Measurements from ENCODE around the gene CSMD2.

The CSMD2 gene

DNA sequence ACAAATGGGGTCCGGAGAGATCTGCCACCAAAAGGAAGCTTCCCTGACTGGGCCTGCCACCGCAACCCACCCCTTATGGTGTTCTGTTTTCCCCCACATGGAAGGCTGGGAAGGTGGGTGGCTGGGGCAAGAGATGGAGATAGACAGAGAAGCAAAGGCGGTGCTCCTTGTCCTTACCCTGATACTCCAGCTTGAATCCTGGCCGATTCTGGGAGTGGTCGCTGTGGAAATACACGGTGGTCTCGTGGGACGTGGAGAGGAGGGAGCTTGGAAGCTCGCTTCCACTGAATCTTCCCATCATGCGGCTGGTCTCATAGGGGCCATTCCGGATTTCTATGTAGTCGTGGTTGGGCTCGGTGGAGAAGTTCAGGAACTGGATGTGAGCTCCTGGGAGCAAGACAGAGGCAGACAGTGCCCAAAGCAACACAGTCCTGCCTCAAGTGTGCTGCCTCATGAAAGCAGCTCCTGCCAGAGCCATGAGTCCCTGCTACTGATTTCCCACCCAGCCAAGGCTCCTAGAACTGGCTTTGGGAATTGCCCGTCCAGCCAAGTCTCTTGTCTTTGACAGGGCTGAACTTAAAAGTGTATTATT lies 554.1 kb downstream of the CSMD2 start:
- no peak for DNase-seq (ENCODE audit: low read depth)
- H3K4me3 ChIP-seq (ENCODE audit: low read depth, low read length) = no peak overlapping the region
- TF ChIP-seq, protein P1, sequence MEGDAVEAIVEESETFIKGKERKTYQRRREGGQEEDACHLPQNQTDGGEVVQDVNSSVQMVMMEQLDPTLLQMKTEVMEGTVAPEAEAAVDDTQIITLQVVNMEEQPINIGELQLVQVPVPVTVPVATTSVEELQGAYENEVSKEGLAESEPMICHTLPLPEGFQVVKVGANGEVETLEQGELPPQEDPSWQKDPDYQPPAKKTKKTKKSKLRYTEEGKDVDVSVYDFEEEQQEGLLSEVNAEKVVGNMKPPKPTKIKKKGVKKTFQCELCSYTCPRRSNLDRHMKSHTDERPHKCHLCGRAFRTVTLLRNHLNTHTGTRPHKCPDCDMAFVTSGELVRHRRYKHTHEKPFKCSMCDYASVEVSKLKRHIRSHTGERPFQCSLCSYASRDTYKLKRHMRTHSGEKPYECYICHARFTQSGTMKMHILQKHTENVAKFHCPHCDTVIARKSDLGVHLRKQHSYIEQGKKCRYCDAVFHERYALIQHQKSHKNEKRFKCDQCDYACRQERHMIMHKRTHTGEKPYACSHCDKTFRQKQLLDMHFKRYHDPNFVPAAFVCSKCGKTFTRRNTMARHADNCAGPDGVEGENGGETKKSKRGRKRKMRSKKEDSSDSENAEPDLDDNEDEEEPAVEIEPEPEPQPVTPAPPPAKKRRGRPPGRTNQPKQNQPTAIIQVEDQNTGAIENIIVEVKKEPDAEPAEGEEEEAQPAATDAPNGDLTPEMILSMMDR (IDR thresholded peaks at IDR 0.05; ENCODE audit: low read depth, low read length, missing control alignments) = no peak

DNA sequence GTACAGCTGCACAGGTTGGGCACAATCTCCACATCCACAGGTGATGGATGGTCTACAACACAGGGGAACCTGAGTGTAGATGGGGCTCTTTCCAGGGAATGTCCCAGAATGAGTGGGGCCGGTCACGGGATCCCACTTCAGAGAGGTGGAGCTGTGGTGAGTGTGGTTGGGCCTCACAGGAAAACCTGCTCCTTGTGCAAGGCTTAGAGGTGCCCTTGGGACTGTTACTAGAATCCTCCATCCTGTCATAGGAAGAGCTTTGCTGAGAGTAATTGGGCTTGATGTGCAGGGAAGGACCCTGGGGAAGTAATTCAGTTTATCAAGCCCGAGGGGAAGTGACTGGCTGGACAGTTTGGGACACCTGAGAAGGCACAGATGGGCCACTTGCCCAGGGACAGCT lies 554.6 kb downstream of the CSMD2 start:
- DNase-seq (ENCODE audit: low read depth) = no peak
- TF ChIP-seq, protein P1 (IDR thresholded peaks at IDR 0.05; ENCODE audit: low read depth, low read length, missing control alignments) = no peak
- H3K4me3 ChIP-seq (ENCODE audit: low read depth, low read length) = no peak overlapping the region

DNA sequence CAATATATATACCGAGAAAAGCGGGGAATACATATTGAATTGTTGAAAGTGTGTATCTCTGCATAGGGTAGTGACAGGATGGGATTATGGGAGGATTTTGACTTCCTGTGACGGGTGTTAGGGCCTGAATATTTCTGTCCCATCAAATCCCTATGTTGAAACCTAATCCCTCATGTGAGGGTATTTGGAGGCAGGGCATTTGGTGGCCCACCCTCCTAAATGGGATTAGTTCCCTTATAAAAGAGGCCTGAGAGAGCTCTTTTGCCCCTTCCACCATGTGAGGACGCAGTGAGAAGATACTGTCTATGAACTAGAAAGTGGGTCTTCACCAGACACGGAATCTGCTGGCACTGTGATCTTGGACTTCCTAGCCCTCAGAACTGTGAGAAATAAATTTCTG lies 555.3 kb downstream of the CSMD2 start:
- TF ChIP-seq, protein P1 (IDR thresholded peaks at IDR 0.05; ENCODE audit: low read depth, low read length, missing control alignments) = no peak
- H3K4me3 ChIP-seq (ENCODE audit: low read depth, low read length) = no peak overlapping the region
- no peak for DNase-seq (ENCODE audit: low read depth)

DNA sequence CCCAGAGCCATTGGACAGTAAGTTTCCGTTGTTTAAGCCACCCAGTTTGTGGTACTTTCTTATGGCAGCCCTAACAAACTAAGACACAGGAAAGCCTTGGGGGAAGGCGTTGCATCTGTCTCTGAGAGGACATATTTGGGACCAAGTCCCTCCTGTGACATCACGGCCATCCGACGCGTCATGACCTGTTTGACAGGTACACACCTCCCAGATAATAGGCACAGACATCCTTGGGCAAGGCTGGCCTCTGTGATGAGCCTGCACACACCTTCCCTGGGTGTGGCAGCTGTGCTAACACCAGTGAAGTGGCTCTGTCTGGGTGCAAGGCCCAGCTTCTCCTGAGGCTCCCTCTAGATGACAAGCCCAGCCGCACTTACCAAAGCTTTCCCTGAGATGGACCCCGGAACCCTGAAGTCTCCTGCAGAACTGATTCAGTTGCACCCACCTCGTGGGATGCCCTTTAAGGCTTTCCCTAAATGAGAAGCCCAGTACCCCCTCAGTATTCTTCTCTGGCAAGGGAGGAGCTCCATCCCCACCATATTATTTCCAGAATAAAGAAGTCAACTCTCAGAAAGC lies 556.1 kb downstream of the CSMD2 start:
- no peak for DNase-seq (ENCODE audit: low read depth)
- TF ChIP-seq, protein P1 (IDR thresholded peaks at IDR 0.05; ENCODE audit: low read depth, low read length, missing control alignments) = no peak
- no peak overlapping the region for H3K4me3 ChIP-seq (ENCODE audit: low read depth, low read length)

DNA sequence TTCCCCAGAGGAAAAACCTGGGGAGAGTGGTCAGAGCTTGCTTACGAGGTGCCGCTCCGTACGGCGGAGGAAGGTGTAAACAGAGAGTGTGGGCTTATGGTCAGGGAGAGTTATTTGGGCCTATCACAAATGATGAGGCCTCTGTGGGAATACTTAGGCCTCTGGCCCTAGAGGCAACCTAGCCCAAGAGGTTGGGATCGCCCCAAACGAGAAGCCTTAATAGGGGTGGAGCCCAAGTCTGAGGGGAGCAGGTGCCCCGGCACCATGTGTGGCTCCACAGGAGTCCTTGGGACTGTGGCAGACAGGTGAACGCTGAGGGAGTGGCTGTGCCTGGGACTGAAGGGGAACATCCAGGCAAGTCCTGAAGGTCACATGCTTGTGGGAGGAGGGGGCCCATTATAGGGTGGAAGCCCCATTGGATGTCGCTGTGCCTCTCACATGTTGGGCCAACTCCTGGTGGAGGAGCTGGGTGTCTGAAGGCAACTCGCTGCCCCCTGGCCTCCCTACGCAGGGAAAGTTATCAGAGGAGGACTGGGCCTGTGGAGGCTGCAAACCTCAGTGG lies 557.5 kb downstream of the CSMD2 start:
- TF ChIP-seq, protein P1 (IDR thresholded peaks at IDR 0.05; ENCODE audit: low read depth, low read length, missing control alignments) = no peak
- DNase-seq (ENCODE audit: low read depth) = no peak

DNA sequence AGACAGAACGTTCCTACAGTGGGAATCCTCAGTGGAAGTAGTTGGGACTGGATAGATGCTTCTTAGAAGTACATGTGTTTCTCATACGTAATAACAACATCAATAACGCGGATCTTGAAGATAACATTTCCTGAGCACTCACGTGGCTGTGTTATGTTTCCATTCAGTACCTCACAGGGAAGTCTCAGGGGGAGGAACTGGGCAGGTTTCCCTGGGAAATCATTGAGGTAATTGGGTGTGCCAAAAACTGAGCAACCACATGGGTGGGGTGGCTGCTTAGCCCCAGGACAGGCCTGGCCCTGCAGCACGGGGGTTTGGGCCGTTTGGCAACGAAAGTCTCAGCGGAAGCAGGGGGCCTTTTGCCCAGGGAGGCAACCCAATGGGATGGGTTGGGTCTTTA lies 558.8 kb downstream of the CSMD2 start:
- TF ChIP-seq, protein P1 (IDR thresholded peaks at IDR 0.05; ENCODE audit: low read depth, low read length, missing control alignments) = no peak
- H3K4me3 ChIP-seq (ENCODE audit: low read depth, low read length) = no peak overlapping the region
- DNase-seq (ENCODE audit: low read depth) = no peak

More for the DNA sequence above, 557.5 kb downstream of the CSMD2 start:
- no peak overlapping the region for H3K4me3 ChIP-seq (ENCODE audit: low read depth, low read length)

DNA sequence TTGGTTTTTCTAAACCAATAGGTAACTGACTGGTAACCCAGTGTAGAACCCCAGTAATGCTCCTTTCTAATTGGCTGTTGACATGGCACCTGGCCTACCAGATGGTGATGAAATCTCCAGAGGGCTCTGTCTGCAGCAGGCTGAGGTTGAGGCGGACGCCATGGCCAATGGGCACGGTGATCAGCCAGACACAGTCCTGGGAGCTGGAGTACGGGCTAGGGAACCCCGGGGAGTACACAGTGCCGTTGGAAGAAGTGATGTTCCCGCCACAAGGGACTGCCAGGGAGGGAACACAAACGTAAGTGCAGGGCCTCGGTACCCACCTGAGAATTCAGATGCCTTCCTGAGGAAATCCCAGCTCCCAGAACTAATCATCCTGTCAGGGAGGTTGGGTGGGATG lies 562.8 kb downstream of the CSMD2 start:
- no peak overlapping the region for H3K4me3 ChIP-seq (ENCODE audit: low read depth, low read length)
- no peak for DNase-seq (ENCODE audit: low read depth)
- TF ChIP-seq, protein P1 (IDR thresholded peaks at IDR 0.05; ENCODE audit: low read depth, low read length, missing control alignments) = no peak
